ENCODE measurements around the gene LAMA4.

LAMA4 gene, protein sequence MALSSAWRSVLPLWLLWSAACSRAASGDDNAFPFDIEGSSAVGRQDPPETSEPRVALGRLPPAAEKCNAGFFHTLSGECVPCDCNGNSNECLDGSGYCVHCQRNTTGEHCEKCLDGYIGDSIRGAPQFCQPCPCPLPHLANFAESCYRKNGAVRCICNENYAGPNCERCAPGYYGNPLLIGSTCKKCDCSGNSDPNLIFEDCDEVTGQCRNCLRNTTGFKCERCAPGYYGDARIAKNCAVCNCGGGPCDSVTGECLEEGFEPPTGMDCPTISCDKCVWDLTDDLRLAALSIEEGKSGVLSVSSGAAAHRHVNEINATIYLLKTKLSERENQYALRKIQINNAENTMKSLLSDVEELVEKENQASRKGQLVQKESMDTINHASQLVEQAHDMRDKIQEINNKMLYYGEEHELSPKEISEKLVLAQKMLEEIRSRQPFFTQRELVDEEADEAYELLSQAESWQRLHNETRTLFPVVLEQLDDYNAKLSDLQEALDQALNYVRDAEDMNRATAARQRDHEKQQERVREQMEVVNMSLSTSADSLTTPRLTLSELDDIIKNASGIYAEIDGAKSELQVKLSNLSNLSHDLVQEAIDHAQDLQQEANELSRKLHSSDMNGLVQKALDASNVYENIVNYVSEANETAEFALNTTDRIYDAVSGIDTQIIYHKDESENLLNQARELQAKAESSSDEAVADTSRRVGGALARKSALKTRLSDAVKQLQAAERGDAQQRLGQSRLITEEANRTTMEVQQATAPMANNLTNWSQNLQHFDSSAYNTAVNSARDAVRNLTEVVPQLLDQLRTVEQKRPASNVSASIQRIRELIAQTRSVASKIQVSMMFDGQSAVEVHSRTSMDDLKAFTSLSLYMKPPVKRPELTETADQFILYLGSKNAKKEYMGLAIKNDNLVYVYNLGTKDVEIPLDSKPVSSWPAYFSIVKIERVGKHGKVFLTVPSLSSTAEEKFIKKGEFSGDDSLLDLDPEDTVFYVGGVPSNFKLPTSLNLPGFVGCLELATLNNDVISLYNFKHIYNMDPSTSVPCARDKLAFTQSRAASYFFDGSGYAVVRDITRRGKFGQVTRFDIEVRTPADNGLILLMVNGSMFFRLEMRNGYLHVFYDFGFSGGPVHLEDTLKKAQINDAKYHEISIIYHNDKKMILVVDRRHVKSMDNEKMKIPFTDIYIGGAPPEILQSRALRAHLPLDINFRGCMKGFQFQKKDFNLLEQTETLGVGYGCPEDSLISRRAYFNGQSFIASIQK (N-terminal part only)

DNA sequence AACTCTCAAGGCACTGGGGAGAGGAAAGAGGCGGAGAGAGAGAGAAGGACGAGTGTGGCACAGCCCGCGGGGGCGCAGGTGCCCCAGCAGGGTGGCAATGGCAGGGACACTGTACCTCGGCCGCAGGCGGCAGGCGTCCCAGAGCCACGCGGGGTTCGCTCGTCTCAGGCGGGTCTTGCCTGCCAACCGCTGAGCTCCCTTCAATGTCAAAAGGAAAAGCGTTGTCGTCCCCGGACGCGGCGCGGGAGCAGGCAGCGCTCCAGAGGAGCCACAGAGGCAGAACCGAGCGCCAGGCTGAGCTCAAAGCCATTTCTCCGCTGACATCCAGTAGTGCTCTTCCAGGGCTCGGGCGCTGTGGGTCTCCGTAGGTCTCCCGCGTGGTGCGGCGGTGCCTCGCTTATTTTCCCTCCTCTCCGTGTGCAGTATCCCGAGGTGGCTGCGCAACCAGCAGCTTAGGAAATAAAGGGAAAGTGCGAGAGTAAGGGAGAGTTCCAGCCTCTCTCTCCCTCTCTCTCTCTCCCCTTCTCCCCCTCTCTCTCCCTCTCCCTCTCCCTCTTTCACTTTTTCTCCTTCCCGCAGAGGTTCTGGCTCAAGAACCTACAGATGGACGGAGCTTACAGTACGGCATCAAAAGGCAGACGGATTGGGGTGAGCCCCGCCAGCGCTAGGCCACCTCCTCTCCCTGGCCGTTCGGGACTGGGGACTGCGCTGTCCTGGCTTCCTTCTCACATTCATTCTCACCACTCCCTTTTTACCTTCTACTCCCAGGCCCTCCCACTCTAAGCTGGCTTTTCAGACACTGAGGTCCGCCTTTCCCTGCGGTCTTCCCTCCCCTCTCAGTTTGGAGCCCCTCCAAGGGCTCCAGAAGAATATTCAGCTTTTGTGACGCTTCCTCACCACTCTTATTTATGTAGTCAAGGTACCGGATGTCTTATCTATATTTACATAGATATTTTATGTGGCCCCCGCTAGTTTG, at the start of gene LAMA4:
Gene LAMA4 (minus strand): TSS at position 727 of the 976 bp plus-strand sequence. CDS start 417 bp downstream, at position 310.
- no peak for DNase-seq (ENCODE audit: low read depth)

DNA sequence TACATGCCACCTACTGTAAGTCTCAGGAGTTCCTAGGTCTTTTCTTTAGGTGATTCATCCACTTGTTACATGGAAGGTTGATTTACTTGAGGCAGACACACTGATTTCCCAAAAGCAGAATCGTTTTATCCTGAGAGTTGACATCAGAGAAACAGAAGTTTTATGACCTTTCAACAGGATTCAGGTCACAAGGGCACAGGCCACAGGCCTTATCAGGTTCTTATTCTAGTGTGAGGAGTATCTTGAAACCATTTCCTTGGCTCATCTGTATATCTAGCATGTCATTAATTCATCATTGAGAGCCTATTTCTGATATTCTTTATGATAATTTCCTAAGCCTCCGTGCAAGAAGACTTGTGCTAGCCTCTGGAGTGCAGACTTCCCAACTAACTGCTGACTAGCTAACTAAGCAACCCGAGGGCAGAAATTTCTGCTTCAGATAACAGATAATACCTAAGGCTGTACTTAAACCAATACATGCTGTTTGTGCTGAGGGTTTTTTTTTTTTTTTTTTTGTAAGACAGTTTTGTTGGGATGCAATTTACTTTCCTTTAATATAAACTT, 47.9 kb upstream of the LAMA4 start:
- no peak for DNase-seq (ENCODE audit: low read depth)

DNA sequence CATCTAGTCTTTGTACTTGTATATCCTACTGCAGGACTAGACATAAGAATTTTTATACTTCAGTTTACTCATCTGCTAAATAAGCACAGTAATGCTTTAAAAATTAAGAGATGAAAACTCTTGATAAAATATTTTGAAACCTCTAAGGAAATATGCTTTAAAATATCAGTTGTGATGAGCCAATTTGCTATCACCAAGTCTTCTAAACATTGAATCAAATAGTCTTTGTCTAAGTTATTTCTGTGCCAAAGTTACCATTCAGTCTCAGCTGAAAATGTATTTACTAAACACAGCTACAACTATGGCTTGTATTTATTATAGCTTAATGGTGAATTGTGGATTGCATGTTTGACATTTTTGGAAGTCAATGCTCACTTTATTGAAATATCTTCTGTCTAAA, 46.5 kb upstream of the LAMA4 start:
- DNase-seq (ENCODE audit: low read depth), result no peak

DNA sequence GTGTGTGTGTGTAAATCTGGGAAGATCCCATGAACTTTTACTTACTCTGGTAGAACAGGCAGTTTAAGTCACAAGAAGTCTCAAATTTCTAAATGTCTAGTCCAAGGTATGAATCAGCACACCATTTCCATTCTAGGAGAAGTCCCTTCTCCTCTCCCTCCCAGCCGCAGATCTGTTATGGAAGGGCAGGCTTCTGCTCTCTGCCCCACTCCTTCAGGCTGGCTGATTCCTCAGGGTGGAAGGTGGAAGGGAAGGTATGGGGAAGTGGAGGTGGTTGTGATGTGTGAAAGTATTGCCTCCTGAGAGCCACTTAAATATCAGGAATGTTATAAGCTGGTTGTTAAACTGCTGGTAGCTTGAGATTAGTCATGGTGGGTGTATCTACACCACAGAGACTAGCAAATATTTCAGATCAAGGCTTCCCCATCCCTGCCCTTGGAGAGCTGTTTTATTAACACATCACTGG, 44.5 kb upstream of the LAMA4 start:
- DNase-seq (ENCODE audit: low read depth), result no peak

DNA sequence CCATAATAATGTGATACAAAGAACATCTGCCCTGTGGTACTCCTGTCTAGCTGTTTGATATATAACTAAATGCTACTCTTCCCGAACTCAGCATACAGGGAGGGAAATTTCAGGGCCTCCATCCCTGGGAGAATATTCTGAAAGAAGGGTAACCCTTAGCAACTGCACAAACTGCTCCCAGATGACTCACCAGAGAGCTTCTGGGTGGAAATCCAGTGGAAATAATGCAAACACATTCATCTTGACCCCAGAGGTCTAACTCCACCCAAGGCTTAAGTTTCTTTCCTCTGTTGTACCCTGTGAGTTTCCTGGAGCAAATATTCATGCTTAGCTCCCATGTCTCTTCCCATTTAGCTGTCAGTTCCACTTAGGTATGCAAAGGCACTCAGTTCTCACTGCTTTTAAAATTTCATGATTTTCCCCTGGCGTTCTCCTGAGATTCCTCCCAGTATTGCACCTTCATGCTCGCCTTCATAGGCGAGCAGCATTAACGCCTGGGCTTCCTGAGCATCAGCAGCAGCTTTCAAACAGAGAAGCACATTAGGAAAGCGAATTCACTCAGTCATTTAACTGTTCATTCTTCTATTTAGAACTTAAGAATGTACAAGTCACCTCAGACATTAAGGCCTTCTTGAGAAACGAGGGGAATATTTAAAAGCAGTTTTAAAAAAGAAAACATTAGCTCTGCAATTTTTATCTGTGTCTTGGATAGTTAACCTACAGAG, 43.8 kb upstream of the LAMA4 start:
- DNase-seq (ENCODE audit: low read depth), result no peak

DNA sequence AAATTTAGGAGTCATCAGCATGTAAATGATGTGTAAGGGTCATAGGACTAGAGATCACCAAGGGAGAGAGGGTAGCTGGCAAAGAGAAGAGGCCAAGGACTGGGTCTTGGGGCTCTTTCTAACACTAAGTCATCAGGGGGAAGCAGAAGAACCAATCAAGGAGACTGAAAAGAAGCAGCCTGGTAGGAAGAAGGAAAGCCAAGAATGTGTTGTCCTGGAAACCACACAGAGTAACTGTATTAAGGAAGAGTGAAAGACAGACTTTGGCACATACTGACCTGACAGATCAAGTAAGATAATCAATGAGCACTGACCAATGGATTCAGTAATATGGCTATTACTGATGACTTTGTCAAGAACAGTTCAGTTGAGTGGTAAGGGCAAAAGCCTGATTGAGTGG, 42.3 kb upstream of the LAMA4 start:
- DNase-seq (ENCODE audit: low read depth), result no peak

DNA sequence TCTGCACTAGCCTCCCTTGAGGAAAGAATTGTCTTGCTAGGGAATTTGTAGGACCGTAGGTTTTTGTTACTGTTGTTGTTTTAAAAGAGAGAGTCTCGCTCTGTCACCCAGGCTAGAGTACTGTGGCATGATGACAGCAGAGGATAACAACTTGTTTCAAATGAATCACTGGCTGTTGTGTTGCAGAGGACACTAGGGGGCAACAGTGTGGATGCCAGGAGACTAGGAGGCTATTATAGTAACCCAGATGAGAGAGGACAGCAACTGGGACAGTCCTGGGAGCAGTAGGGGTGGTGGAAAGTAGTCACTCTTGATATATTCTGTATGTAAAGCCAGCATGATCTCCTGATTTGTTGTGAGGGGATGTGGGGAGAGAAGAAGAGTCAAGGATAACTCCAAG, 41.8 kb upstream of the LAMA4 start:
- DNase-seq (ENCODE audit: low read depth), result no peak

- DNase-seq (ENCODE audit: low read depth), result no peak
These were observed 36.9 kb upstream of the LAMA4 start for GRCh38 chr6:112291161-112291762.

GRCh38 chr6:112289038-112289566, 34.7 kb upstream of the LAMA4 start:
- DNase-seq (ENCODE audit: low read depth), result no peak

GRCh38 chr6:112288475-112288874, 34.1 kb upstream of the LAMA4 start:
- no peak for DNase-seq (ENCODE audit: low read depth)

GRCh38 chr6:112287577-112288225, 33.3 kb upstream of the LAMA4 start:
- DNase-seq (ENCODE audit: low read depth), result no peak

DNA sequence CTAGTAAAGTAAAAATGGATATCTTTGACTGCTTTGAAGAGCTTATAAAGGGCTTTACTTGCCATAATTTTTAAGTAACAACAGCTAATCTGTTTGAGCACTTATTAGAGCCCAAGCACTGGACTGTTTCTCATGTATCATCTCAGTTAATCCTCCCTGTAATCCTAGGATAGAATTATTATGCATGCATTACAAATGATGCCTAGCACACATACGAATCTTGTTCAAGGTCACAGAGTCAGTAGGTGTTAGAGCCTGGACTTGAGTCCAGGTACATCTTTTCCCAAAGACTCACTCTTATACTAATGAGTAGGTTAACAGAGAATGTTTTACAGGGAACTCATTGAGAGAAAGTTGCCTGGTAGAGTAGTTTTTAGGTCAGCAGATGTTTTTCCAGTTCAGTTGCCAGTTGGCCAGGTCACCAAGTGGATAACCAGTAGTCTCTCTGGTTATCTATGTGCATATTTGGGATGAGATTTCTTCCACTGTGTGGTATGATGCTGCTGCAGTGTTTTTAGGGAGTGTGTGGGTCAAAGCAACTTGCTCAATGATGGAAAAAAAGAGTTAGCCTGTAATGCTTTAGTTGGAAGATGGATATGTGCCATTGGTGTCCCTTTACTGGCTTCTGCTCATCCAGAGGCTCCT, 32.3 kb upstream of the LAMA4 start:
- DNase-seq (ENCODE audit: low read depth), result no peak

DNA sequence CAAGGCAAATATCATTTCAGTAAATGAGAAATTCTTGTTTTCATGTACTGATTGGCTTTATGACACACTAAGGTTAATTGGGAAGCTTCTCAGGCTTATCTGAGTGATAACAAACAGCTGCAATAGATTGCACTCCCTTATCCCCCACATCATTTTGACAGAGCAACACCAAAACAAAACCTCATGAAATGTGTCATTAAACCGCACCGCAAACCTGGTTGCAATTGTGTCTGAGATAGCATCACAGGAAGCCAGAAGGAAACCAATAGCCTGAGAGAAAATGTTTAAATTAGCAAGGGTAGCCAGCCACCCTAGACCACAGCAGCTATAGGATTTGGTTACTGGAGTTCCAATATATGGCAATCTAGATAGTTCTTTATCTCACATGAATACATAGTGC, 31.6 kb upstream of the LAMA4 start:
- DNase-seq (ENCODE audit: low read depth), result no peak

- DNase-seq (ENCODE audit: low read depth), result no peak
These were observed 30.2 kb upstream of the LAMA4 start for GRCh38 chr6:112284603-112285002.

GRCh38 chr6:112283621-112284020, 29.3 kb upstream of the LAMA4 start:
- DNase-seq (ENCODE audit: low read depth), result no peak

DNA sequence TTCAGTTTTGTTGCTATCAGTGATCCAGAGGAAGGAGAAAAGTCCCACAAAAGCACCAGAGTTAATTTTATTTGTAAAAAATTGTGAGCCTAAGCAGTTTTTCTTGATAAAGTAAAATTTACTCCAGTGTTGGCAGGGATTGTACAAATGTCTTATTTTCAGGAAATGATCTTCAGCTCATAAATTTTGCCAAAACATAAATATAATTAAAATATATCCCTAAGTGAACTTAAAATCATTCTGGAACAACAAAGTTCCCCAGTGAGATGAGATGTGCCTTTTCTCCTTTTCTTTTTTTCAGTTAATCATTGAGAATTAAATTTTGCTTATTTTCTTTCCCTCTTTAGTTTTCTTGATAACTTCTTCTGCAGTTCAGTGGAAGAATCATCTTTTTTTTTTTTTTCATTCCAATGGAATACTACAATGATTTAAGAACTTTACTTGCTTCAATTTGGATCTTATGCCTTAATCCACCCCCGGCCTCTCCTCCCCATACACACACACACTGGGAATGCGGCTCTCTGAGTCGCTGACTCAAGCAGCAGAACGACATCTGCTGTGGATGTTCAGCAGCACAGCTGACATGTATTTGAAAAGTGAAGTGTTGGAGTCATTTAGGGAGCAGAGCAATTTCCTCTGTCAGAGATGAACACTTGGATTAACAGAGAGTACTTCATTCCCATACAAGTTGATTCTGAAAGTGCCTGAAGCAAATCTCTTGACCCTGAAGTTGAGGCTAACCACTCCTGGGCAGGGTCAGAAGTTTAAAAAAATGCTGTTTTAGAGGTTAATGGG, 27.7 kb upstream of the LAMA4 start:
- no peak for DNase-seq (ENCODE audit: low read depth)

All from stimulated activated CD8-positive, alpha-beta memory T cell treated with anti-CD3 and anti-CD28 coated beads, Interleukin-15, amount 100 ng/mL, for 24 hours (primary cell).